ENCODE data around the gene ROS1. TPM values are rescaled to one million over a fixed set of nuclear protein-coding genes. Genes with fewer than 3 reads are reported as not detected.
A peak's percentile ranks its signal among the peaks of the same experiment; 100 is the strongest.

ROS1 gene
- total RNA-seq, 4 donors from 2014 or later, result not detected

DNA sequence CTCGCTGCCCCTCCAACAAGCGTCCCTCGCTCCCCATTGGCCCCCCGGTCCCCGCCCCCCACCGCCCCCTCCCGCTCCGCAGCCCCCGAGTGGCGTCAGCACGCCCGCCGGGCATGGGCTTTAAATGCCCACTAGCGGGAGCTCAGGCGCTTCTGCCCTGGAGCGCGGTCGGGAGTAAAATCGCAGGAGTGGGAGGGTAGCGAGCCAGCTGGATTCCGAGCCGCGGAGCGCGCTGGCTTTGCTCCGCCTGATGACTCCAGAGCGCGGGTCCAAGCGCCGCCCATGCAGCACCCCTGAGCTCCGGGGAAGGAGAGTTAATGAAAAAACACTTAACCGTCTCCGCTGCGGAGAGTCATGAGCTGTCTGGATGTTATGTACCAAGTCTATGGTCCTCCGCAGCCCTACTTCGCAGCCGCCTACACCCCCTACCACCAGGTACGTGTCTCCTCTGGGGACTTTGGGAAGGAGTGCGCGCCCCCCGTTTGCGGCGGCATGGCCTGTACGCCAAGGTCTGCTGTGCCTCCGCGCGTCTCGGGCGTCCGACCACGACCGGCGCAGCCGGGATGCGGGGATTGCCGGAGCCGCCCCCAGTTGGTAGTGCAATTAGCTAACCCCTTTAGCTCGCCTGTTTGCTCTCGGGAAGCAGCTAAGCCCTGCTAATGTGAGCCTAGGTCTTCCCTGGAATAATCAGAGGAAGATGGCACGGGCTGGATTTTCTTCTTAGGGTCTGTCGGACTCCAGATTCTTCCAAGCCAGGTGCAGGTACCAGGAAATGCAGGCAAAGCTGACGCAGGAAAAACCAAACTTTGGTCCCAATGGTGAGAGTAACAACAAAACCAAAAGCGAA, 160.1 kb downstream of the ROS1 start, which contains the start of gene VGLL2:
TSS of gene VGLL2 (plus strand) at position 149 of the 847 bp plus-strand sequence. CDS start at position 355, 206 bp downstream.
- H3K36me3 ChIP-seq, result no peaks in the 10 kb centered on the region
- H3K9me3 ChIP-seq, result no peaks in the 10 kb centered on the region
- in situ Hi-C loops (cut with MboI; ENCODE audit: low sequenced_read_pairs in 4 of 4), result loop anchor here in 1 of 4 donors (5.0 kb wide), 1 partner anchor 293 kb away; no protein-coding TSS in a partner anchor
- H3K27me3 ChIP-seq, result peaks cover 0 to 4% (median 0%) of the 10 kb centered on the region in 3 donors
- peak within 1 kb of the TSS; percentile 69 to 91 (median 84) for H3K4me3 ChIP-seq
- H3K4me1 ChIP-seq, result peaks cover 10 to 31% of the 10 kb centered on the region in 2 donors
- intact Hi-C loops (cut with DNase I; ENCODE audit: low total_unique reads), result loop anchor here (1.0 to 10.0 kb wide), 5 partner anchors 37 to 1399 kb away; no protein-coding TSS in a partner anchor
- TF ChIP-seq POLR2A (IDR thresholded peaks at IDR 0.05), result peak; percentile 79 to 92
- TF ChIP-seq, protein P1, sequence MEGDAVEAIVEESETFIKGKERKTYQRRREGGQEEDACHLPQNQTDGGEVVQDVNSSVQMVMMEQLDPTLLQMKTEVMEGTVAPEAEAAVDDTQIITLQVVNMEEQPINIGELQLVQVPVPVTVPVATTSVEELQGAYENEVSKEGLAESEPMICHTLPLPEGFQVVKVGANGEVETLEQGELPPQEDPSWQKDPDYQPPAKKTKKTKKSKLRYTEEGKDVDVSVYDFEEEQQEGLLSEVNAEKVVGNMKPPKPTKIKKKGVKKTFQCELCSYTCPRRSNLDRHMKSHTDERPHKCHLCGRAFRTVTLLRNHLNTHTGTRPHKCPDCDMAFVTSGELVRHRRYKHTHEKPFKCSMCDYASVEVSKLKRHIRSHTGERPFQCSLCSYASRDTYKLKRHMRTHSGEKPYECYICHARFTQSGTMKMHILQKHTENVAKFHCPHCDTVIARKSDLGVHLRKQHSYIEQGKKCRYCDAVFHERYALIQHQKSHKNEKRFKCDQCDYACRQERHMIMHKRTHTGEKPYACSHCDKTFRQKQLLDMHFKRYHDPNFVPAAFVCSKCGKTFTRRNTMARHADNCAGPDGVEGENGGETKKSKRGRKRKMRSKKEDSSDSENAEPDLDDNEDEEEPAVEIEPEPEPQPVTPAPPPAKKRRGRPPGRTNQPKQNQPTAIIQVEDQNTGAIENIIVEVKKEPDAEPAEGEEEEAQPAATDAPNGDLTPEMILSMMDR (IDR thresholded peaks at IDR 0.05 in 4 of 5, conservative IDR thresholded peaks at IDR 0.05 in 1 of 5), result peak in 3 of 5 experiments; percentile 7 to 55 (median 46)
- ATAC-seq (peak; percentile 65 to 69), DNase-seq (peak; percentile 78 to 85)
- peak within 1 kb of the TSS; percentile 90 to 99 (median 97) for H3K27ac ChIP-seq

DNA sequence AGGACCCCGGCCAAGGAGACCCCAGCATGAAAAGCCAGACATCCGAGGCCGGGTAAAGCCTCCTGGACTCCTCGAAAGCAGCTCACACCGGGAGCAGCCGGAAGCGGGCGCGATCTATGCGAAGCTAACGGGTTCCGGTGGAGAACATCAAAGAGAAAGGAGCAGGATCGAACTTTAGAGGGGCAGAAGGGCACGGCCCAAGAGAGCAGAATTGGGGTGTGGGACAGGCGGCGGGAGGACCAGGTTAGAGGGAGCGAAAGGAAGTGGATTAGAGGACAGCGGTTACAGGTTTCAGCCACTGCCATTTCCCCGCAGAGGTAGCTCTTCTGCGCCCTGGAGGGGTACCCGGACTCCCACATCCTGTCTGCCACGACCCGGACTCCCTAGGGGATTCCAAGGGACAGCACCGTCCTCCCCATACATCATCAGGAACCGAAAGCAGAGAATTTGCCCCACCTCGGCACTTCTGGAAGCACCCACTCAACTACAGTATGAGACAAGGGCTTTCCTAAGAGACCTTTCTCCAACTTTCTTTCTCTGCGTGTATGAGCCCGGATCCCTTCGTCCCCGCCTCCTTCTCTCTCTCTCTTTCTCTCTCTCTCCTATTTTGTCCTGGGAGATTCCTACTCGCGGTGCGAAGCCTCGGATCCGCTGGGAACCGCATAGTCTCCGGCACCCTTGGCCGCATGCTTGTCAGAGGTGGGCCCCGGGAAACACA, 160.9 kb downstream of the ROS1 start:
- peaks cover 10 to 31% of the 10 kb centered on the region in 2 donors for H3K4me1 ChIP-seq
- TF ChIP-seq POLR2A (IDR thresholded peaks at IDR 0.05), result no peak
- TF ChIP-seq, protein P1 (IDR thresholded peaks at IDR 0.05 in 4 of 5, conservative IDR thresholded peaks at IDR 0.05 in 1 of 5), result no peak
- H3K27ac ChIP-seq, result peak overlapping the region; percentile 90 to 99 (median 97)
- no peaks in the 10 kb centered on the region for H3K9me3 ChIP-seq
- intact Hi-C loops (cut with DNase I; ENCODE audit: low total_unique reads), result loop anchor here (1.0 to 10.0 kb wide), 5 partner anchors 37 to 1400 kb away; partner anchors contain the start of gene GOPC
- H3K27me3 ChIP-seq, result peaks cover 0 to 4% (median 0%) of the 10 kb centered on the region in 3 donors
- no peaks in the 10 kb centered on the region for H3K36me3 ChIP-seq
- in situ Hi-C loops (cut with MboI; ENCODE audit: low sequenced_read_pairs in 4 of 4), result loop anchor here in 1 of 4 donors (5.0 kb wide), 1 partner anchor 293 kb away; no protein-coding TSS in a partner anchor
- ATAC-seq (peak; percentile 44 to 46), DNase-seq (no peak)
- peak overlapping the region; percentile 69 to 91 (median 84) for H3K4me3 ChIP-seq

DNA sequence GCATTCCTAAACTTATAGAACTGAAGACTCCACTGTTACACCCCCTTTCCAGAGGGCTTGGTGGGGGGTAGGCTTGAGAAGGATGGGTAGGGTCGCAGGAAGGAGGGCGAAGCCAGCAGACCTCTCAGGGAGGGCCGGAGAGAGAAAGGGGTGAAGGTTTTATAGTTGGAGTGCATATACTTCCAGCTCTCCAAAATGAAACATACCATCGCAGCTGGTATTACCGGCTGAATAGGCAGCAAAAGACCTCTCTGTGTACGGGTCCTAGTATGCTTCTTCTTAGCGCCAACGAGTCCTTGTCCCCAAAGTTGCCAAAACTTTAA, 161.4 kb downstream of the ROS1 start:
- Histone ChIP-seq H3K4me1 (peaks cover 10 to 31% of the 10 kb centered on the region in 2 donors), H3K36me3 (no peaks in the 10 kb centered on the region), H3K27ac (peak overlapping the region; percentile 90 to 99 (median 97)), H3K4me3 (peak overlapping the region; percentile 69 to 91 (median 84)), H3K9me3 (no peaks in the 10 kb centered on the region), H3K27me3 (peaks cover 0 to 4% (median 0%) of the 10 kb centered on the region in 3 donors)
- no peak for DNase-seq
- intact Hi-C loops (cut with DNase I; ENCODE audit: low total_unique reads) (loop anchor here (5.0 to 10.0 kb wide), 2 partner anchors 338 to 1400 kb away; partner anchors contain the start of gene GOPC), in situ Hi-C loops (cut with MboI; ENCODE audit: low sequenced_read_pairs in 4 of 4) (no loop called here)
- TF ChIP-seq, protein P1 (IDR thresholded peaks at IDR 0.05 in 4 of 5, conservative IDR thresholded peaks at IDR 0.05 in 1 of 5), result no peak
- TF ChIP-seq POLR2A (IDR thresholded peaks at IDR 0.05), result no peak
- ATAC-seq, result no peak

DNA sequence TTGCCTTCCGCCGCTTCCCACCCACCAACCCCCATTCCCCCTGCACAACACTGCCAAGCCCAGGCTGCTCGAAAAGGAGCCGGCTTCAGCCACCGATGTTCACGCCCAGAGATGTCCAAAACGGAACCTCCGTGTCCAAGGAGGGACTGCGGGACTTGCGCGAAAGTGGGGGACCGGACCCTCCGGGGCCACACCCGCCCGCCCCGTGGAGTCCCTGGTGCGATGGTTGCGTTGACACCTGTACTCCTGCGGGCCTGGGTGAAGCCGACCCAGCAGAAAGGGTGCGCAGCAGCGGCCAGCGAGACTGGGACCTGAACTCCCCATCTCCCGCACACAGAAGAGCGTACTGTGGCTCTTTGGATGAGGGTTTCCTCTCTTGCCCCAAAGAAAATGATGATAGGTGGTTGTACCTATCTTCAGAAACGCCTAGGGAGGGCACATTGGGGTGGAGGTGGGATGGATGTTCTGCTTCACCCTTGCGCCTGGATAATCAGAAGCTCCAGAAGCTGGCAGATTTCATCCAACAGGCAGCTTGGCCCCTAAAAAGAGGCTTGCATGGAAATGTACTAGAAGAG, 162.3 kb downstream of the ROS1 start:
- H3K4me3 ChIP-seq, result no peak overlapping the region
- H3K27me3 ChIP-seq, result peaks cover 0 to 4% (median 0%) of the 10 kb centered on the region in 3 donors
- H3K9me3 ChIP-seq, result no peaks in the 10 kb centered on the region
- no peak for DNase-seq
- H3K27ac ChIP-seq, result no peak overlapping the region
- in situ Hi-C loops (cut with MboI; ENCODE audit: low sequenced_read_pairs in 4 of 4), result no loop called here
- intact Hi-C loops (cut with DNase I; ENCODE audit: low total_unique reads), result loop anchor here (5.0 to 10.0 kb wide), 2 partner anchors 339 to 1401 kb away; partner anchors contain the start of gene GOPC
- no peaks in the 10 kb centered on the region for H3K36me3 ChIP-seq
- H3K4me1 ChIP-seq, result peaks cover 6 to 28% of the 10 kb centered on the region in 2 donors
- TF ChIP-seq, protein P1 (IDR thresholded peaks at IDR 0.05 in 4 of 5, conservative IDR thresholded peaks at IDR 0.05 in 1 of 5), result no peak
- TF ChIP-seq POLR2A (IDR thresholded peaks at IDR 0.05), result no peak
- no peak for ATAC-seq

All from gastrocnemius medialis (tissue), 4 donors.